ENCODE results near the gene OR52K2.
"Not testable (repeated sequence)": the region's sequence is repeated elsewhere in the genome, so short reads cannot be mapped to it uniquely, and the experiment has no call there.

Gene OR52K2

DNA sequence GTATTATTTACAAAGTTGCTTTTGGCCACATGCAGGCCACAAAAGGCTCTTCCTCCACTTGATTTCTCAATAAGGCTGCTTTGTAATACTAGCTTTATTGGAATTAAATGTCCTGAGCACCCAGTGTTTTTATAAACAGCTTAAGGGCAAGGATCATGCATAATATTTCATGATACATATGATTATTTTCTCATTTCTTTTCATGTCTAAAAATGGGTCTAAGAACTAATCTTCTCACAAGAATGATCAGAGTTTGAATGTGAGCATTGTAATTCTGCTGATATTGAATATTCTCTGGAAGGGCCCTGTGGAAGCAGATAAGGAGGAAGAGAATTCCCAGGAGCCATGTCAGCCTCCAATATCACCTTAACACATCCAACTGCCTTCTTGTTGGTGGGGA lies at the start of gene OR52K2:
Gene OR52K2 (plus strand): TSS at position 301 of the 400 bp plus-strand sequence. CDS start 45 bp downstream, at position 346.
- no peak for DNase-seq (ENCODE audit: low read depth)
- no peak for TF ChIP-seq CTCF (IDR thresholded peaks at IDR 0.05; ENCODE audit: control insufficient read depth, extremely low read depth, insufficient read depth)
- no peak within 1 kb of the TSS for H3K4me3 ChIP-seq (ENCODE audit: low read depth, low read length)

GRCh38 chr11:4406206-4406605 lies 42.9 kb upstream of the OR52K2 start:
- not testable (repeated sequence) for DNase-seq (ENCODE audit: low read depth)

GRCh38 chr11:4416306-4416705 lies 32.8 kb upstream of the OR52K2 start:
- no peak for TF ChIP-seq CTCF (IDR thresholded peaks at IDR 0.05; ENCODE audit: control insufficient read depth, extremely low read depth, insufficient read depth)
- H3K4me3 ChIP-seq (ENCODE audit: low read depth, low read length): no peak overlapping the region
- no peak for DNase-seq (ENCODE audit: low read depth)

More at GRCh38 chr11:4406206-4406605, 42.9 kb upstream of the OR52K2 start:
- not testable (repeated sequence) for H3K4me3 ChIP-seq (ENCODE audit: low read depth, low read length)

GRCh38 chr11:4416816-4417215 lies 32.3 kb upstream of the OR52K2 start:
- no peak overlapping the region for H3K4me3 ChIP-seq (ENCODE audit: low read depth, low read length)
- TF ChIP-seq CTCF (IDR thresholded peaks at IDR 0.05; ENCODE audit: control insufficient read depth, extremely low read depth, insufficient read depth): no peak
- DNase-seq (ENCODE audit: low read depth): no peak

GRCh38 chr11:4418403-4418802 lies 30.7 kb upstream of the OR52K2 start:
- no peak for TF ChIP-seq CTCF (IDR thresholded peaks at IDR 0.05; ENCODE audit: control insufficient read depth, extremely low read depth, insufficient read depth)
- H3K4me3 ChIP-seq (ENCODE audit: low read depth, low read length): no peak overlapping the region
- no peak for DNase-seq (ENCODE audit: low read depth)

GRCh38 chr11:4430051-4430450 lies 19.0 kb upstream of the OR52K2 start:
- DNase-seq (ENCODE audit: low read depth): no peak
- H3K4me3 ChIP-seq (ENCODE audit: low read depth, low read length): no peak overlapping the region
- no peak for TF ChIP-seq CTCF (IDR thresholded peaks at IDR 0.05; ENCODE audit: control insufficient read depth, extremely low read depth, insufficient read depth)

- no peak overlapping the region for H3K4me3 ChIP-seq (ENCODE audit: low read depth, low read length)
- no peak for DNase-seq (ENCODE audit: low read depth)
- no peak for TF ChIP-seq CTCF (IDR thresholded peaks at IDR 0.05; ENCODE audit: control insufficient read depth, extremely low read depth, insufficient read depth)
Observed at GRCh38 chr11:4433856-4434255, 15.2 kb upstream of the OR52K2 start.

All from LNCaP clone FGC (cell line).